ENCODE measurements around the gene AHR. TPM values are rescaled to one million over a fixed set of nuclear protein-coding genes. Genes with fewer than 3 reads are reported as not detected.

AHR gene
- total and polyA plus RNA-seq, 2 donors (not counting 3 experiments of a cell fraction or from before 2014, with no cell fraction given) = 4.8 to 31.8 TPM

DNA sequence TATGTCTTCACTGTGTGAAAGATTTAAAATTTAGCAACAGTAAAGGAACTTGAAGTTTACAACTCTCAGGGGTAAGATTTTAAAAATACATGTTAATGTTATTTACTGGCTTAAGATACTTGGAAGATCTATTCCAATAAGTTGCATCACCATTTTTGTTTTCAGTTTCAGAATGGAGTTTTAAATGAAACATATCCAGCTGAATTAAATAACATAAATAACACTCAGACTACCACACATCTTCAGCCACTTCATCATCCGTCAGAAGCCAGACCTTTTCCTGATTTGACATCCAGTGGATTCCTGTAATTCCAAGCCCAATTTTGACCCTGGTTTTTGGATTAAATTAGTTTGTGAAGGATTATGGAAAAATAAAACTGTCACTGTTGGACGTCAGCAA, 44.3 kb downstream of the AHR start:
- Histone ChIP-seq H3K9me1 (replicated peaks; ENCODE audit: control insufficient read depth, extremely low read depth, insufficient read depth, low read length) (no peaks in the 10 kb centered on the region), H3K4me1 (ENCODE audit: control insufficient read depth, extremely low read depth, insufficient read depth, low read length) (peaks cover 11% of the 10 kb centered on the region), H2AFZ (ENCODE audit: low read depth, low read length) (no peak overlapping the region), H3K9ac (replicated peaks; ENCODE audit: extremely low read depth, insufficient read depth, low read length) (no peak overlapping the region), H3K4me2 (ENCODE audit: insufficient read depth, low read length) (no peak overlapping the region), H4K20me1 (replicated peaks; ENCODE audit: control insufficient read depth, extremely low read depth, insufficient read depth, low read length) (no peaks in the 10 kb centered on the region), H3K27ac (ENCODE audit: insufficient read depth, low read depth, low read length) (no peak overlapping the region), H3K36me3 (ENCODE audit: control insufficient read depth in 2 of 2, extremely low read depth in 1 of 2, insufficient read depth in 2 of 2, low read length in 2 of 2) (peaks cover 2 to 8% of the 10 kb centered on the region in 2 experiments), H3K27me3 (ENCODE audit: control insufficient read depth in 2 of 2, insufficient read depth in 2 of 2, low read length in 2 of 2) (no peaks in the 10 kb centered on the region), H3K9me3 (replicated peaks; ENCODE audit: control insufficient read depth, insufficient read depth, low read length) (no peaks in the 10 kb centered on the region), H3K79me2 (ENCODE audit: control insufficient read depth, insufficient read depth, low read length) (peaks cover 2% of the 10 kb centered on the region), H3K4me3 (replicated peaks in 1 of 3; ENCODE audit: insufficient read depth in 1 of 3, low read depth in 1 of 3, low read length in 3 of 3) (no peak overlapping the region)
- ChIA-PET POLR2A (no interaction called here), CTCF (interaction anchor here (0.9 to 1.8 kb wide), 2 partner anchors 40 to 360 kb away, joined by 3 to 5 read pairs; no protein-coding TSS in a partner anchor)
- no peak for DNase-seq (ENCODE audit: low read depth, low spot score)
- BruUV-seq (replicated peaks) = no TSS peak
- dilution Hi-C loops (cut with MboI; ENCODE audit: extremely low pct_ligation_motif_present, low sequenced_read_pairs) (no loop called here), intact Hi-C loops (cut with micrococcal nuclease) (no loop called here)
- FAIRE-seq = no peak
- no peak for TF ChIP-seq MYC (IDR thresholded peaks at IDR 0.05; ENCODE audit: low read depth, low read length)
- TF ChIP-seq, protein P1, sequence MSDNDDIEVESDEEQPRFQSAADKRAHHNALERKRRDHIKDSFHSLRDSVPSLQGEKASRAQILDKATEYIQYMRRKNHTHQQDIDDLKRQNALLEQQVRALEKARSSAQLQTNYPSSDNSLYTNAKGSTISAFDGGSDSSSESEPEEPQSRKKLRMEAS (IDR thresholded peaks at IDR 0.05; ENCODE audit: insufficient read depth, insufficient read length) = no peak
- TF ChIP-seq JUN (IDR thresholded peaks at IDR 0.05; ENCODE audit: borderline replicate concordance, insufficient read depth, insufficient read length, low read depth) = no peak
- TF ChIP-seq, protein P2, sequence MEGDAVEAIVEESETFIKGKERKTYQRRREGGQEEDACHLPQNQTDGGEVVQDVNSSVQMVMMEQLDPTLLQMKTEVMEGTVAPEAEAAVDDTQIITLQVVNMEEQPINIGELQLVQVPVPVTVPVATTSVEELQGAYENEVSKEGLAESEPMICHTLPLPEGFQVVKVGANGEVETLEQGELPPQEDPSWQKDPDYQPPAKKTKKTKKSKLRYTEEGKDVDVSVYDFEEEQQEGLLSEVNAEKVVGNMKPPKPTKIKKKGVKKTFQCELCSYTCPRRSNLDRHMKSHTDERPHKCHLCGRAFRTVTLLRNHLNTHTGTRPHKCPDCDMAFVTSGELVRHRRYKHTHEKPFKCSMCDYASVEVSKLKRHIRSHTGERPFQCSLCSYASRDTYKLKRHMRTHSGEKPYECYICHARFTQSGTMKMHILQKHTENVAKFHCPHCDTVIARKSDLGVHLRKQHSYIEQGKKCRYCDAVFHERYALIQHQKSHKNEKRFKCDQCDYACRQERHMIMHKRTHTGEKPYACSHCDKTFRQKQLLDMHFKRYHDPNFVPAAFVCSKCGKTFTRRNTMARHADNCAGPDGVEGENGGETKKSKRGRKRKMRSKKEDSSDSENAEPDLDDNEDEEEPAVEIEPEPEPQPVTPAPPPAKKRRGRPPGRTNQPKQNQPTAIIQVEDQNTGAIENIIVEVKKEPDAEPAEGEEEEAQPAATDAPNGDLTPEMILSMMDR (IDR thresholded peaks at IDR 0.05; ENCODE audit: extremely low read depth in 1 of 2, insufficient read depth in 1 of 2, low read depth in 1 of 2, low read length in 2 of 2) = no peak
- no peak for TF ChIP-seq GATA2 (IDR thresholded peaks at IDR 0.05; ENCODE audit: insufficient read depth, insufficient read length, low read depth, low read length)
- TF ChIP-seq EZH2 (IDR thresholded peaks at IDR 0.05; ENCODE audit: borderline replicate concordance, low read depth, low read length, severe bottlenecking) = no peak
- TF ChIP-seq POLR2A (IDR thresholded peaks at IDR 0.05; ENCODE audit: low read depth, low read length) = no peak
- no peak for TF ChIP-seq POLR2AphosphoS5 (IDR thresholded peaks at IDR 0.05; ENCODE audit: insufficient read depth, low read depth, low read length)
- TF ChIP-seq FOS (IDR thresholded peaks at IDR 0.05; ENCODE audit: borderline replicate concordance, insufficient read depth, low read length) = no peak

Data from endothelial cell of umbilical vein (primary cell).